Liver (tissue), 3 donors: ENCODE data around the gene GRIN3B.
A peak's percentile ranks its signal among the peaks of the same experiment; 100 is the strongest.

Experiments
- CTCF ChIP-seq: fragments of 150-350 bp; IDR thresholded peaks from 2 replicates; pipeline ENCODE4 v1.5.1; 2017; ENCODE audit warnings: improper control_type of control experiment, low read depth, low read length; ENCODE audit not compliant: missing input control
- JUND ChIP-seq, 2 donors: IDR thresholded peaks; 2 replicates each; pipeline ENCODE4 v1.6.1; 2016; ENCODE audit warnings: antibody characterized with exemption in 2 of 2
- MAX ChIP-seq: IDR thresholded peaks from 2 replicates; pipeline ENCODE4 v1.6.1; 2016; ENCODE audit warnings: antibody characterized with exemption
- RAD21 ChIP-seq, 2 donors: IDR thresholded peaks; 2 replicates each; pipeline ENCODE4 v1.6.1; 2016; ENCODE audit warnings: antibody characterized with exemption in 2 of 2, mild to moderate bottlenecking in 2 of 2
- REST ChIP-seq: IDR thresholded peaks from 2 replicates; pipeline ENCODE4 v1.6.1; 2016; ENCODE audit warnings: antibody characterized with exemption, mild to moderate bottlenecking
- RXRA ChIP-seq, 2 donors: IDR thresholded peaks; 2 replicates each; pipeline ENCODE4 v1.6.1; 2017 to 2018; ENCODE audit warnings: antibody characterized with exemption in 2 of 2, mild to moderate bottlenecking in 1 of 2
- SP1 ChIP-seq: IDR thresholded peaks from 2 replicates; pipeline ENCODE4 v1.6.1; 2018; ENCODE audit warnings: antibody characterized with exemption, mild to moderate bottlenecking
- TAF1 ChIP-seq: conservative IDR thresholded peaks from 2 replicates; pipeline ENCODE4 v1.6.1; 2016; ENCODE audit warnings: antibody characterized with exemption, mild to moderate bottlenecking
- YY1 ChIP-seq: IDR thresholded peaks from 2 replicates; pipeline ENCODE4 v1.6.1; 2016; ENCODE audit warnings: antibody characterized with exemption, mild to moderate bottlenecking
- donor health status: healthy.
- donor health status: healthy.

- TF ChIP-seq CTCF, result no peak
- TF ChIP-seq JUND (IDR thresholded peaks at IDR 0.05), result no peak
- no peak for TF ChIP-seq YY1
- no peak for TF ChIP-seq TAF1
- TF ChIP-seq REST, result no peak
- TF ChIP-seq MAX, result no peak
- no peak for TF ChIP-seq RAD21 (IDR thresholded peaks at IDR 0.05)
- TF ChIP-seq RXRA (IDR thresholded peaks at IDR 0.05), result no peak
- TF ChIP-seq SP1, result peak; percentile 90
Observed at GRCh38 chr19:1040476-1041271, 40.5 kb downstream of the GRIN3B start.
